HG03460 (cell line): ENCODE measurements around the gene PAK4.
"Not testable (repeated sequence)": the region's sequence is repeated elsewhere in the genome, so short reads cannot be mapped to it uniquely, and the experiment has no call there.

Experiments
- ATAC-seq: cut with Tn5 transposase; IDR thresholded peaks from one replicate; pipeline ENCODE4 v1.9.1; 2021; ENCODE audit not compliant: unreplicated experiment

PAK4 gene

GRCh38 chr19:39125554-39126311, at the start of gene PAK4:
TSS of gene PAK4 (plus strand) at chr19:39125786. CDS start at chr19:39169554, 43,768 bp downstream.
- ATAC-seq = peak; percentile 88

- no peak for ATAC-seq
These were observed 48.3 kb upstream of the PAK4 start for GRCh38 chr19:39077323-39077722.

- no peak for ATAC-seq
These were observed 47.0 kb upstream of the PAK4 start for GRCh38 chr19:39078436-39079200.

- no peak for ATAC-seq
These were observed 45.2 kb upstream of the PAK4 start for GRCh38 chr19:39080431-39080830.

- no peak for ATAC-seq
These were observed 43.4 kb upstream of the PAK4 start for GRCh38 chr19:39082167-39082566.

GRCh38 chr19:39082745-39083598, 42.6 kb upstream of the PAK4 start:
- no peak for ATAC-seq

GRCh38 chr19:39083599-39083982, 42.0 kb upstream of the PAK4 start:
- ATAC-seq = no peak

- no peak for ATAC-seq
These were observed 41.4 kb upstream of the PAK4 start, which contains the start of gene ACP7 for GRCh38 chr19:39083983-39084731. TSS of gene ACP7 (plus strand) at chr19:39084368. CDS start at chr19:39085270, 902 bp downstream.

GRCh38 chr19:39084732-39085080, 40.9 kb upstream of the PAK4 start:
- no peak for ATAC-seq

GRCh38 chr19:39085392-39085791, 40.2 kb upstream of the PAK4 start:
- no peak for ATAC-seq

GRCh38 chr19:39086386-39086785, 39.2 kb upstream of the PAK4 start:
- ATAC-seq = no peak

GRCh38 chr19:39087907-39088686, 37.5 kb upstream of the PAK4 start:
- no peak for ATAC-seq

- ATAC-seq = not testable (repeated sequence)
These were observed 35.6 kb upstream of the PAK4 start for GRCh38 chr19:39090016-39090415.

- no peak for ATAC-seq
These were observed 34.7 kb upstream of the PAK4 start for GRCh38 chr19:39090881-39091280.

- ATAC-seq = not testable (repeated sequence)
These were observed 29.6 kb upstream of the PAK4 start for GRCh38 chr19:39095799-39096540.

GRCh38 chr19:39097299-39097698, 28.3 kb upstream of the PAK4 start:
- ATAC-seq = no peak

- ATAC-seq = no peak
These were observed 27.9 kb upstream of the PAK4 start for GRCh38 chr19:39097721-39098120.

- ATAC-seq = no peak
These were observed 27.0 kb upstream of the PAK4 start for GRCh38 chr19:39098365-39099269.
